ENCODE data around the gene ALG8. TPM values are rescaled to one million over a fixed set of nuclear protein-coding genes. Genes with fewer than 3 reads are reported as not detected.

ALG8 gene
- polyA plus RNA-seq, 4 donors = 10.0 to 39.0 (median 19.6) TPM

DNA sequence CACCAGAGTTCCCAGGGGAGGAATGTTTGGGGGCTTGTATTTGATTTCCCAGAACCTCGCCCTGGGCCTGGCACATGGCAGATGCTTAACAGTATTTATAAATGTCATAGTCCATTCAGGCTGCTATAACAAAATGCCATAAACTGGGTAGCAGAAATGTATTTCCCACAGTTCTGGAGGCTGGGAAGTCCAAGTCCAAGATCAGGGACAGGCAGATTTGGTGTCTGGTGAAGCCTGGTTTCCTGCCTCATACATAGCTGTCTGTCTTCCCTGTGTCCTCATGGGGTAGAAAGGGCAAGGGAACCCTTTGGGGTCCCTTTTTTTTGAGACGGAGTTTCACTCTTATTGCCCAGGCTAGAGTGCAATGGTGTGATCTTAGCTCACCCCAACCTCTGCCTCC is 25.0 kb upstream of the ALG8 start:
- FAIRE-seq = no peak
- no peaks in the 10 kb centered on the region for H3K4me1 ChIP-seq (ENCODE audit: control insufficient read depth in 3 of 3, insufficient read depth in 2 of 3, low read depth in 1 of 3, low read length in 2 of 3)
- no peak overlapping the region for H3K27ac ChIP-seq (ENCODE audit: low read depth in 1 of 3, low read length in 2 of 3)
- WGBS, 3 donors = 91 to 100% (median 100%) methylated on average over 2 of the region's 2 CpGs
- no peak overlapping the region for H3K4me3 ChIP-seq (ENCODE audit: low read depth in 1 of 3, low read length in 3 of 3)
- no peaks in the 10 kb centered on the region for H3K27me3 ChIP-seq (ENCODE audit: control insufficient read depth in 3 of 3, insufficient read depth in 3 of 3, low read length in 3 of 3)
- no peak for DNase-seq
- H3K36me3 ChIP-seq (ENCODE audit: control insufficient read depth in 3 of 3, insufficient read depth in 2 of 3, low read depth in 1 of 3, low read length in 3 of 3) = no peaks in the 10 kb centered on the region
- H3K9me3 ChIP-seq (ENCODE audit: control insufficient read depth in 2 of 2, insufficient read depth in 1 of 2, low read depth in 1 of 2, low read length in 1 of 2) = peaks cover 0 to 7% of the 10 kb centered on the region in 2 donors

DNA sequence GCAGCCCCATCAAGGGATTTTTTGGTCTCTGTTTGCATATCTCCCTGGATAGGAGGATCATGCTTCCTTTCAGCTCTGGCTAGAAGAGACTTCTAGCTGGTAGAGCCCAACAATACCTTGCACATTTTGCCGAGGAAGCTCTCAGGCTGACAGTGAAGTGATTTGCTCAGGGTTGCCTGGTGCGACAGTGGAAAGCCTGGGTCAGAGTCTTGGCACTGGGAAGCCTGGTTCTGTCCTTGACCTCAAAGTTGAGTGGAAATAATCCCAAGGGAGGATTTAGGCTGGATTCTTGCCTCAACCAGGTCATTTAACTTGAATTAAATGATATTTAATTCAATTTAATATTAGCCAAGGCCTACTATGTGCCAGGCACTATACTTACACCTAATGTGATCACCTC is 24.4 kb upstream of the ALG8 start:
- Histone ChIP-seq H3K27ac (ENCODE audit: low read depth in 1 of 3, low read length in 2 of 3) (no peak overlapping the region), H3K36me3 (ENCODE audit: control insufficient read depth in 3 of 3, insufficient read depth in 2 of 3, low read depth in 1 of 3, low read length in 3 of 3) (no peaks in the 10 kb centered on the region), H3K4me3 (ENCODE audit: low read depth in 1 of 3, low read length in 3 of 3) (no peak overlapping the region), H3K4me1 (ENCODE audit: control insufficient read depth in 3 of 3, insufficient read depth in 2 of 3, low read depth in 1 of 3, low read length in 2 of 3) (no peaks in the 10 kb centered on the region), H3K9me3 (ENCODE audit: control insufficient read depth in 2 of 2, insufficient read depth in 1 of 2, low read depth in 1 of 2, low read length in 1 of 2) (peaks cover 0 to 7% of the 10 kb centered on the region in 2 donors), H3K27me3 (ENCODE audit: control insufficient read depth in 3 of 3, insufficient read depth in 3 of 3, low read length in 3 of 3) (no peaks in the 10 kb centered on the region)
- 70 to 79% (median 74%) methylated on average over 2 of the region's 2 CpGs for WGBS, 3 donors
- no peak for FAIRE-seq
- DNase-seq = no peak

DNA sequence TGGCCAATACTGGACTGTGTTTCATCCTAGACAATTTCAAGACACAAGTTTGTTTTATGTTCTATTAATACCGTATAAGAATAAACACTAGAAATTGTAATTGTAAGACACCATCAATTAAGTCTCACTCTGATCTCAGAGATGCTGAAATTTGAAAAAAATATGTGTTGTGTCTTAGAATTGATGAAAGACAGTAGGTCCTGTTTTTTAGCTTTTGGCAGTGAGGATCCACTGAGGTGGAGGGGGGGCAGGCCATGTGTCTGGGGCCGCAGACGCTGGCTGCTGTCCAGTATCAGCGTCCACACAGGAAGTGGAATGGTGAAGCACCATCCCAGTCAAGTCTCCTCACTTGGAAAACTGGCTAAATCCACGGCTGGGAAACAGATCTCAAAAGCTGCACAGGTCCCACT is 22.5 kb upstream of the ALG8 start:
- Histone ChIP-seq H3K36me3 (ENCODE audit: control insufficient read depth in 3 of 3, insufficient read depth in 2 of 3, low read depth in 1 of 3, low read length in 3 of 3) (no peaks in the 10 kb centered on the region), H3K4me3 (ENCODE audit: low read depth in 1 of 3, low read length in 3 of 3) (no peak overlapping the region), H3K9me3 (ENCODE audit: control insufficient read depth in 2 of 2, insufficient read depth in 1 of 2, low read depth in 1 of 2, low read length in 1 of 2) (peaks cover 0 to 5% of the 10 kb centered on the region in 2 donors), H3K4me1 (ENCODE audit: control insufficient read depth in 3 of 3, insufficient read depth in 2 of 3, low read depth in 1 of 3, low read length in 2 of 3) (no peaks in the 10 kb centered on the region), H3K27ac (ENCODE audit: low read depth in 1 of 3, low read length in 2 of 3) (no peak overlapping the region), H3K27me3 (ENCODE audit: control insufficient read depth in 3 of 3, insufficient read depth in 3 of 3, low read length in 3 of 3) (no peaks in the 10 kb centered on the region)
- 50 to 81% (median 66%) methylated on average over 5 of the region's 5 CpGs for WGBS, 3 donors
- no peak for DNase-seq
- FAIRE-seq = no peak

DNA sequence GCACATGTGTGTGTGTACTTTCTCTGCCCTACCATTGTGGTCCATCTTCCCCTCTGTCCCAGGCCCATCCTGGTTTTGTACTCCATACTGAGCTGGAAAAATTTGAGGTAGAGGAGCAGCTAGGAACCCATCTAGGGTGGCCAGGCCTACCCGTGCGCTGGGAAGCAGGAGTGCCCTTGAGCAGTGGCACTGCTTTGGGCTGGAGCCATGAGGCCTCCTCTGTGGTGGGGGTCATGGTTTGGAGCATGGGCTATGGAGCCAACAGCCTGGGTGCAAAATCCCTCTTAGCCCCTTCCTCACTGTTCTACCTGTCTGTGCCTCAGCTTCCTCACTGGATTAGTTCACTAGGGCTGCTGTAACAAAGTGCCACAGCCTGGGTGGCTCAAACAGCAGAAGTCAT is 21.9 kb upstream of the ALG8 start:
- Histone ChIP-seq H3K4me1 (ENCODE audit: control insufficient read depth in 3 of 3, insufficient read depth in 2 of 3, low read depth in 1 of 3, low read length in 2 of 3) (no peaks in the 10 kb centered on the region), H3K36me3 (ENCODE audit: control insufficient read depth in 3 of 3, insufficient read depth in 2 of 3, low read depth in 1 of 3, low read length in 3 of 3) (peaks cover 0 to 2% (median 0%) of the 10 kb centered on the region in 3 donors), H3K27me3 (ENCODE audit: control insufficient read depth in 3 of 3, insufficient read depth in 3 of 3, low read length in 3 of 3) (no peaks in the 10 kb centered on the region), H3K9me3 (ENCODE audit: control insufficient read depth in 2 of 2, insufficient read depth in 1 of 2, low read depth in 1 of 2, low read length in 1 of 2) (peaks cover 0 to 5% of the 10 kb centered on the region in 2 donors), H3K4me3 (ENCODE audit: low read depth in 1 of 3, low read length in 3 of 3) (no peak overlapping the region), H3K27ac (ENCODE audit: low read depth in 1 of 3, low read length in 2 of 3) (no peak overlapping the region)
- FAIRE-seq = no peak
- no peak for DNase-seq
- 74 to 95% (median 86%) methylated on average over 2 of the region's 2 CpGs for WGBS, 3 donors

- H3K27ac ChIP-seq (ENCODE audit: low read depth in 1 of 3, low read length in 2 of 3) = no peak overlapping the region
- H3K4me1 ChIP-seq (ENCODE audit: control insufficient read depth in 3 of 3, insufficient read depth in 2 of 3, low read depth in 1 of 3, low read length in 2 of 3) = no peaks in the 10 kb centered on the region
- peaks cover 0 to 5% of the 10 kb centered on the region in 2 donors for H3K9me3 ChIP-seq (ENCODE audit: control insufficient read depth in 2 of 2, insufficient read depth in 1 of 2, low read depth in 1 of 2, low read length in 1 of 2)
- FAIRE-seq = no peak
- no peaks in the 10 kb centered on the region for H3K27me3 ChIP-seq (ENCODE audit: control insufficient read depth in 3 of 3, insufficient read depth in 3 of 3, low read length in 3 of 3)
- WGBS, 3 donors = 75 to 93% (median 79%) methylated on average over 1 of the region's 1 CpG
- peaks cover 0 to 2% (median 0%) of the 10 kb centered on the region in 3 donors for H3K36me3 ChIP-seq (ENCODE audit: control insufficient read depth in 3 of 3, insufficient read depth in 2 of 3, low read depth in 1 of 3, low read length in 3 of 3)
- no peak for DNase-seq
- H3K4me3 ChIP-seq (ENCODE audit: low read depth in 1 of 3, low read length in 3 of 3) = no peak overlapping the region
Observed at GRCh38 chr11:78160557-78160956, 21.1 kb upstream of the ALG8 start.

GRCh38 chr11:78158987-78159652 is 19.7 kb upstream of the ALG8 start:
- WGBS, 3 donors = 67 to 76% (median 69%) methylated on average over 6 of the region's 6 CpGs
- Histone ChIP-seq H3K4me3 (ENCODE audit: low read depth in 1 of 3, low read length in 3 of 3) (no peak overlapping the region), H3K9me3 (ENCODE audit: control insufficient read depth in 2 of 2, insufficient read depth in 1 of 2, low read depth in 1 of 2, low read length in 1 of 2) (peaks cover 0 to under 1% of the 10 kb centered on the region in 2 donors), H3K27me3 (ENCODE audit: control insufficient read depth in 3 of 3, insufficient read depth in 3 of 3, low read length in 3 of 3) (no peaks in the 10 kb centered on the region), H3K4me1 (ENCODE audit: control insufficient read depth in 3 of 3, insufficient read depth in 2 of 3, low read depth in 1 of 3, low read length in 2 of 3) (no peaks in the 10 kb centered on the region), H3K36me3 (ENCODE audit: control insufficient read depth in 3 of 3, insufficient read depth in 2 of 3, low read depth in 1 of 3, low read length in 3 of 3) (peaks cover 0 to 2% (median 0%) of the 10 kb centered on the region in 3 donors), H3K27ac (ENCODE audit: low read depth in 1 of 3, low read length in 2 of 3) (no peak overlapping the region)
- DNase-seq (no peak), FAIRE-seq (no peak)

DNA sequence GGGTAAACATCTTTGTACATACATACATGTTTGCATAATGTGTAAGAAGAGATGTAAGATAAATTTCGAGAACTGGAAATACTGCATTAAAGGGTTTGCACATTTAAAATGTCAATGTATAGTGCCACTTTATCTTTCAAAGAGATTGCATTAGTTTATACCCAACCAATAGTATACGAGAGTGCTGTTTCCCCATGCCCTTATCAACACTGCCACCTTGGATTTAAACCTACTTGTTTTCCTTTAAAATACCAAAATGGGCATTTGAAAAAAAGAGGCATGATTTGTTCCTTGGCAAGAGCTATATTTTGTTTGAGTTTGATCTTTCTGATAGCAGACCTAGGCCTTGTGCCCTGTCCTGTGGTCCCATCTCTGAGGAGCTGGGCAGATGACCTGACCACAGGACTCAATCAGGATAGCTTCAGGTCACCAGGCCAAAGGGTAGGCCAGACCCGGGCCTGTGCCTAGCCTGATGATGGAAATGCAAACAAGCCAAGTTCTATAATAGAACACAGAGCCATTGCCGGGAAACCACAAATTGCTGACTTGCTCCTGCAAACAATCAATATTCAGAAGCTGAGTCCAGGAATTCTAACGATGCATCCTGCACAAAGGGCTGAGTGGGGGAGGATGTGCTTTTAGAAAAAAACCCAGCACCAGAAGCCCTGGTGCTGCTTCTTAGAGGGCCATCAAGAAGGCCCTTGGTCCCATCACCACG is 16.9 kb upstream of the ALG8 start:
- DNase-seq = no peak
- no peaks in the 10 kb centered on the region for H3K27me3 ChIP-seq (ENCODE audit: control insufficient read depth in 3 of 3, insufficient read depth in 3 of 3, low read length in 3 of 3)
- FAIRE-seq = no peak

GRCh38 chr11:78151804-78152203 is 12.4 kb upstream of the ALG8 start:
- no peaks in the 10 kb centered on the region for H3K27me3 ChIP-seq (ENCODE audit: control insufficient read depth in 3 of 3, insufficient read depth in 3 of 3, low read length in 3 of 3)
- no peaks in the 10 kb centered on the region for H3K4me1 ChIP-seq (ENCODE audit: control insufficient read depth in 3 of 3, insufficient read depth in 2 of 3, low read depth in 1 of 3, low read length in 2 of 3)
- DNase-seq (no peak), FAIRE-seq (no peak)
- H3K36me3 ChIP-seq (ENCODE audit: control insufficient read depth in 3 of 3, insufficient read depth in 2 of 3, low read depth in 1 of 3, low read length in 3 of 3) = peaks cover 0 to 4% (median 0%) of the 10 kb centered on the region in 3 donors
- no peak overlapping the region for H3K4me3 ChIP-seq (ENCODE audit: low read depth in 1 of 3, low read length in 3 of 3)
- no peak overlapping the region for H3K27ac ChIP-seq (ENCODE audit: low read depth in 1 of 3, low read length in 2 of 3)
- H3K9me3 ChIP-seq (ENCODE audit: control insufficient read depth in 2 of 2, insufficient read depth in 1 of 2, low read depth in 1 of 2, low read length in 1 of 2) = no peaks in the 10 kb centered on the region

More for the DNA sequence above, 16.9 kb upstream of the ALG8 start:
- Histone ChIP-seq H3K4me3 (ENCODE audit: low read depth in 1 of 3, low read length in 3 of 3) (no peak overlapping the region), H3K9me3 (ENCODE audit: control insufficient read depth in 2 of 2, insufficient read depth in 1 of 2, low read depth in 1 of 2, low read length in 1 of 2) (no peaks in the 10 kb centered on the region), H3K27ac (ENCODE audit: low read depth in 1 of 3, low read length in 2 of 3) (no peak overlapping the region), H3K36me3 (ENCODE audit: control insufficient read depth in 3 of 3, insufficient read depth in 2 of 3, low read depth in 1 of 3, low read length in 3 of 3) (peaks cover 0 to 2% (median 0%) of the 10 kb centered on the region in 3 donors), H3K4me1 (ENCODE audit: control insufficient read depth in 3 of 3, insufficient read depth in 2 of 3, low read depth in 1 of 3, low read length in 2 of 3) (no peaks in the 10 kb centered on the region)
- 58 to 69% (median 62%) methylated on average over 6 of the region's 6 CpGs for WGBS, 3 donors
